Measurements from ENCODE around the gene GOT1. TPM values are rescaled to one million over a fixed set of nuclear protein-coding genes. Genes with fewer than 3 reads are reported as not detected.

Gene GOT1
- total RNA-seq, result 61.2 and 75.9 TPM in 2 replicates

DNA sequence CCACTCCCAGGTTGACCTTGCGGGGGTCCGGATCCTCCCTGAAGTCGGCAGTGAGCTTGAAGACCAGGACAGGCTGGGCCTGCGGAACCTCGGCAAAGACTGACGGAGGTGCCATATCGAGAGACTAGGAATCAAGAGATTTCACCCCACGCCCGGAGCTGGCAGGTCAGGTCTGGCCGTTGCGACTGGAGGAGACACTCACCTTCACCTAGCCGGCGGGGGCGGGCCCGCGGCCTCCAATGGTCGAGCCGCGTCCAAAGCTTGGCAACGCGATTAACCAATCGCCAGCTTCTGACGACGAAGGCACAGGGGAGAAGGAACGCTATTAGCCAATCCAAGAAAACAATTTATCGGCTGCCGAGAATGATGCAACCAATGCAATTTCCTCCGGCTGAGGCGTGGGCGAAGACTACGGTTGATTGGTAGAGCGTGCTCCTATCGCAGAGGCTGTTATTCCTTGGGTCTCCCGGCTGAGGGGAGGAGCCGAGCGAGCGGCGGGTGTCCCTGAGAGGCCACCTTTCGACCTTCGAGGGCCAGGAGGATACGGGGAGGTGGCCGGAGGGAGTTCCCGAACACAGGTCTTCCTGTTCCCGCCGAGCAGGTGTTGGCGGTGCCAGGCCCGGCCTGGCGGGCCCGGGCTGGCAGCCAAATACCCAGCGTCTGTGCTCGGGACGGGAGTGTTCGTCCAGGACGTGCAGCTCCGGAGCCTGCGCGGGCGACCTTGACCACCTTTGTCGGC lies at the start of gene GOT1:
Gene GOT1, minus strand, starts transcription at position 174 of the 739 bp plus-strand sequence. Its CDS starts 59 bp downstream, at position 115.

Other genes with a start within 250 kb of the GOT1 start
- not detected in 2 replicates for gene HPSE2, start 194.8 kb downstream of the GOT1 start, total RNA-seq
- under 0.01 and 0.08 TPM in 2 replicates for gene CNNM1, start 101.3 kb downstream of the GOT1 start, total RNA-seq
- gene NKX2-3, start 102.3 kb upstream of the GOT1 start, total RNA-seq, result not detected in 2 replicates
- gene SLC25A28, start 189.8 kb upstream of the GOT1 start, total RNA-seq, result 6.5 and 9.9 TPM in 2 replicates
- gene ENTPD7, start 228.9 kb upstream of the GOT1 start, total RNA-seq, result 11.5 and 13.4 TPM in 2 replicates